ENCODE results near the gene ENKUR. TPM values are rescaled to one million over a fixed set of nuclear protein-coding genes. Genes with fewer than 3 reads are reported as not detected.
A peak's percentile ranks its signal among the peaks of the same experiment; 100 is the strongest.

ENKUR gene
- total RNA-seq, 1 experiment from 2014 or later, result not detected

DNA sequence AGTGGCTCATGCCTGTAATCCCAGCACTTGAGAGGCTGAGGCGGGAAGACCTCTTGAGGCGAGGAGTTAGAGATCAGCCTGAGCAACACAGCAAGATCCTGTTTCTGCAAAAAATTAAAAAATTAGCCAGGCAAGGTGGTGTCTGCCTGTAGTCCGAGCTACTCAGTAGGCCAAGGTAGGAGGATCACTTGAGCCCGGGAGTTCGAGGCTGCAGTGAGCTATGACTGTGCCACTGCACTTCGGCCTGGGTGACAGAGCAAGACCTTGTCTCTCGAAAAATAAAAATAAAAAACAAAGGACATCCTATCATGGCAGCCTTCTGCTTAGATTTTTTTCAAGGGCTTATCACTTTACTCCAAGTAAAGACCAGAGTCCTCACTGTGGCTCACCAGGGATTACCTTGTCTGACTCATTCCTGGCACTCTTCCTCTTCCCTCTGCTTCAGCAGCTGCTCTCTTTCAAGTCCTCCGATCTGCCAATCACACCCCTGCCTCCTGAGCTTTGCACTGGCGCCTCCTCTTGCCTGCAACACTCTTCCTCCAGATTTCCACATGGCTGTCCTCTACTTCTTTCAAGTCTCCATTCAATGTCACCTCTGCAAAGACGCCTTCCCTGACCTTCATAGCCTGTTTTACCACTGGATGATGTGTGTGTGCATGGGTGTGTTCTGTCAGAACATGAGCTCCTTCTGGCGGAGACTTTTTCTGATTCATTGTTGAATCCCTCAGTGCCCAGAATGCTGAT, 71.3 kb downstream of the ENKUR start:
- Histone ChIP-seq H3F3A (ENCODE audit: low read length, unreplicated experiment) (no peaks in the 10 kb centered on the region), H3K27me3 (ENCODE audit: low read length) (no peaks in the 10 kb centered on the region), H3K4me2 (ENCODE audit: low read length) (no peak overlapping the region), H3K36me3 (ENCODE audit: low read depth, low read length) (no peaks in the 10 kb centered on the region), H3K9me3 (ENCODE audit: low read length) (no peaks in the 10 kb centered on the region), H4K20me1 (ENCODE audit: low read length) (no peaks in the 10 kb centered on the region), H3K4me3 (ENCODE audit: low read length) (no peak overlapping the region), H3K9ac (ENCODE audit: low read length) (no peak overlapping the region), H3K27ac (ENCODE audit: low read length) (peak overlapping the region; percentile 45), H2AFZ (ENCODE audit: low read length) (no peak overlapping the region), H3K9me2 (replicated peaks; ENCODE audit: low read length) (no peaks in the 10 kb centered on the region), H3K4me1 (ENCODE audit: insufficient read depth, low read length) (peaks cover 33% of the 10 kb centered on the region), H3K79me2 (ENCODE audit: low read length) (no peaks in the 10 kb centered on the region)
- DNase-seq (peak; percentile 83), ATAC-seq (peak; percentile 82)
- TF ChIP-seq EZH2 (IDR thresholded peaks at IDR 0.05; ENCODE audit: low read length, unreplicated experiment), result no peak
- TF ChIP-seq EZH2phosphoT487 (IDR thresholded peaks at IDR 0.05; ENCODE audit: borderline replicate concordance, low read length), result no peak
- TF ChIP-seq, protein P1, sequence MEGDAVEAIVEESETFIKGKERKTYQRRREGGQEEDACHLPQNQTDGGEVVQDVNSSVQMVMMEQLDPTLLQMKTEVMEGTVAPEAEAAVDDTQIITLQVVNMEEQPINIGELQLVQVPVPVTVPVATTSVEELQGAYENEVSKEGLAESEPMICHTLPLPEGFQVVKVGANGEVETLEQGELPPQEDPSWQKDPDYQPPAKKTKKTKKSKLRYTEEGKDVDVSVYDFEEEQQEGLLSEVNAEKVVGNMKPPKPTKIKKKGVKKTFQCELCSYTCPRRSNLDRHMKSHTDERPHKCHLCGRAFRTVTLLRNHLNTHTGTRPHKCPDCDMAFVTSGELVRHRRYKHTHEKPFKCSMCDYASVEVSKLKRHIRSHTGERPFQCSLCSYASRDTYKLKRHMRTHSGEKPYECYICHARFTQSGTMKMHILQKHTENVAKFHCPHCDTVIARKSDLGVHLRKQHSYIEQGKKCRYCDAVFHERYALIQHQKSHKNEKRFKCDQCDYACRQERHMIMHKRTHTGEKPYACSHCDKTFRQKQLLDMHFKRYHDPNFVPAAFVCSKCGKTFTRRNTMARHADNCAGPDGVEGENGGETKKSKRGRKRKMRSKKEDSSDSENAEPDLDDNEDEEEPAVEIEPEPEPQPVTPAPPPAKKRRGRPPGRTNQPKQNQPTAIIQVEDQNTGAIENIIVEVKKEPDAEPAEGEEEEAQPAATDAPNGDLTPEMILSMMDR (conservative IDR thresholded peaks at IDR 0.05; ENCODE audit: low read depth, low read length), result peak; percentile 54
- ChIA-PET POLR2A (ENCODE audit: unreplicated experiment) (no interaction called here), CTCF (interaction anchor here (0.6 to 0.7 kb wide), 2 partner anchors 220 to 298 kb away, joined by 3 read pairs; no protein-coding TSS in a partner anchor)
- no TSS peak for BruUV-seq (replicated peaks)
- intact Hi-C loops (cut with micrococcal nuclease), result loop anchor here (5.0 kb wide), 2 partner anchors 77 to 97 kb away; no protein-coding TSS in a partner anchor

DNA sequence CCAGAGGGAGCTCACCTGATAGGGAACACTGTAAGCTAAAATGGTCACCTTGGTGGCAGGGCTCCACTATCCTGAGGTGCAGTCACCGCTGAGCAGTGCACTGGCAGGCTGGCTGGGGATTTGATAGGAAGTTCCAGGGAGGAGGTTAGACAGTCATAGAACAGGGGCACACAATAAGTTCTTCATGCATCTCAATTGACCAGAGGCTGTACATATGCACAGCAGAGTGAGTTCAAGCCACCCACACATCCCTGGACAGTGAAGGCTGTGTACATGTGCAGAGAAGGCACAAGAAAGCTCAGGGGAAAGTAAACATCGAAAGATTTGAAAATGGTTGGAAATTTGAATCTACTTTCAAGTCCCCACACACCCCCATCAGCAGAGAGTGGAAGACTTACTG, 77.4 kb downstream of the ENKUR start:
- no peak for ATAC-seq
- Histone ChIP-seq H4K20me1 (ENCODE audit: low read length) (no peaks in the 10 kb centered on the region), H3K9me2 (replicated peaks; ENCODE audit: low read length) (no peaks in the 10 kb centered on the region), H3K9ac (ENCODE audit: low read length) (no peak overlapping the region), H3K36me3 (ENCODE audit: low read depth, low read length) (no peaks in the 10 kb centered on the region), H3K4me2 (ENCODE audit: low read length) (no peak overlapping the region), H3F3A (ENCODE audit: low read length, unreplicated experiment) (no peaks in the 10 kb centered on the region), H2AFZ (ENCODE audit: low read length) (no peak overlapping the region), H3K9me3 (ENCODE audit: low read length) (no peaks in the 10 kb centered on the region), H3K79me2 (ENCODE audit: low read length) (no peaks in the 10 kb centered on the region), H3K27ac (ENCODE audit: low read length) (no peak overlapping the region), H3K4me1 (ENCODE audit: insufficient read depth, low read length) (no peaks in the 10 kb centered on the region), H3K27me3 (ENCODE audit: low read length) (no peaks in the 10 kb centered on the region), H3K4me3 (ENCODE audit: low read length) (no peak overlapping the region)
- no peak for DNase-seq
- TF ChIP-seq, protein P1 (conservative IDR thresholded peaks at IDR 0.05; ENCODE audit: low read depth, low read length), result no peak
- TF ChIP-seq EZH2 (IDR thresholded peaks at IDR 0.05; ENCODE audit: low read length, unreplicated experiment), result no peak
- no peak for TF ChIP-seq EZH2phosphoT487 (IDR thresholded peaks at IDR 0.05; ENCODE audit: borderline replicate concordance, low read length)
- ChIA-PET POLR2A (ENCODE audit: unreplicated experiment) (no interaction called here), CTCF (no interaction called here)
- intact Hi-C loops (cut with micrococcal nuclease), result no loop called here
- no TSS peak for BruUV-seq (replicated peaks)

DNA sequence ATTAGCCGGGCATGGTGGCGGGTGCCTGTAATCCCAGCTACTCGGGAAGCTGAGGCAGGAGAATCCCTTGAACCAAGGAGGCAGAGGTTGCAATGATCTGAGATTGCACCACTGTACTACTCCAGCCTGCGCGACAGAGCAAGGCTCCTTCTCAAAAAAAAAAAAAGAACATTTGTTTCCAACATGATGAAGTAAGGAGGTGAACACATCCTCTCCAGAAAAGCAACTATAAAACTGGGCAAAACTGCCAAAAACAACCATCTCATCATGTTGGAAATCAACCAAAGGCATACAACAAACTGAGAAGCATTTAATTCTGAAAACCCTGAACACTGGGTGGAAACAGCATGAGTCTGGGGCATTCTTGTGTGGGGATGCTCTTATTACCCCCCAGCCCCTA, 77.9 kb downstream of the ENKUR start:
- Histone ChIP-seq H3K9ac (ENCODE audit: low read length) (no peak overlapping the region), H3K4me3 (ENCODE audit: low read length) (no peak overlapping the region), H3K9me3 (ENCODE audit: low read length) (no peaks in the 10 kb centered on the region), H3K4me1 (ENCODE audit: insufficient read depth, low read length) (no peaks in the 10 kb centered on the region), H3K9me2 (replicated peaks; ENCODE audit: low read length) (no peaks in the 10 kb centered on the region), H3K27ac (ENCODE audit: low read length) (no peak overlapping the region), H4K20me1 (ENCODE audit: low read length) (no peaks in the 10 kb centered on the region), H3F3A (ENCODE audit: low read length, unreplicated experiment) (no peaks in the 10 kb centered on the region), H3K36me3 (ENCODE audit: low read depth, low read length) (no peaks in the 10 kb centered on the region), H2AFZ (ENCODE audit: low read length) (no peak overlapping the region), H3K79me2 (ENCODE audit: low read length) (no peaks in the 10 kb centered on the region), H3K4me2 (ENCODE audit: low read length) (no peak overlapping the region), H3K27me3 (ENCODE audit: low read length) (no peaks in the 10 kb centered on the region)
- DNase-seq (no peak), ATAC-seq (no peak)
- POLR2A ChIA-PET (ENCODE audit: unreplicated experiment), result no interaction called here
- TF ChIP-seq, protein P1 (conservative IDR thresholded peaks at IDR 0.05; ENCODE audit: low read depth, low read length), result no peak
- TF ChIP-seq EZH2 (IDR thresholded peaks at IDR 0.05; ENCODE audit: low read length, unreplicated experiment), result no peak
- TF ChIP-seq EZH2phosphoT487 (IDR thresholded peaks at IDR 0.05; ENCODE audit: borderline replicate concordance, low read length), result no peak
- CTCF ChIA-PET, result no interaction called here
- BruUV-seq (replicated peaks), result no TSS peak
- intact Hi-C loops (cut with micrococcal nuclease), result no loop called here

Data from PC-3 (cell line).